PFSK-1 (cell line): ENCODE measurements around the gene YIPF5.

Source experiments
- FOXP2 ChIP-seq: optimal IDR thresholded peaks from 2 replicates; pipeline ENCODE3; 2011; ENCODE audit warnings: borderline replicate concordance, control low read depth, inconsistent platforms; ENCODE audit not compliant: insufficient read depth; ENCODE audit errors: extremely low read length, extremely low read depth
- POLR2AphosphoS5 ChIP-seq: IDR thresholded peaks from 2 replicates; pipeline ENCODE4 v1.6.1; 2012; ENCODE audit warnings: low read depth, mild to moderate bottlenecking, control low read depth, low read length, moderate library complexity
- SIN3A ChIP-seq: IDR thresholded peaks from 2 replicates; pipeline ENCODE4 v1.6.1; 2012; ENCODE audit warnings: mild to moderate bottlenecking, low read length, moderate library complexity, borderline replicate concordance; ENCODE audit not compliant: insufficient read depth
- TAF1 ChIP-seq: IDR thresholded peaks from 2 replicates; pipeline ENCODE4 v1.6.1; 2012; ENCODE audit warnings: low read length, control low read depth, borderline replicate concordance; ENCODE audit not compliant: insufficient read depth
- TF ChIP-seq, protein P1 (sequence below), 2 experiments: IDR thresholded peaks; 2 replicates each; pipeline versions ENCODE4 v1.6.1 to v1.8.0; 2011 to 2012; ENCODE audit warnings: low read depth in 2 of 2, low read length in 2 of 2, control low read depth in 1 of 2, inconsistent platforms in 1 of 2, mild to moderate bottlenecking in 1 of 2, moderate library complexity in 1 of 2; ENCODE audit not compliant: insufficient read depth in 1 of 2

The YIPF5 gene

DNA sequence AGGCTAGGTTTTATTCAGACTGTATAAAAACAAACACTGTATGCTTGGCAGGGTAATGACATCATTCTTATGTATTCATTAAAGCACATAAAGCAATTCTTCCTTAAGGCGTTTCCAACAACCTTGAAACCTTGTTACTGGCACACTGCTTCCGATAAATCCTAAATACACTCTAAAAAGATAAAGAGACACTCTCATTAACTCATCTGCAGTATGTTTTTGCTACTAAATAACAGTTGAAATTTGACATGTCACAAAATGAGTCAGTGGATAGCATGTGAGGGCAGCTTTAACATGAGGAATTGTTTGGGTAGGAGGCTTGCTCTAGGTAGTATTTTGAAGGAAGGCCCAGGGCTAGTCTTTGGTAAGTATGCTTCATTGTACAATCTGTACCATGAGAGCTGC, 13.7 kb downstream of the YIPF5 start:
- no peak for TF ChIP-seq SIN3A
- TF ChIP-seq POLR2AphosphoS5, result no peak
- no peak for TF ChIP-seq TAF1
- TF ChIP-seq FOXP2, result no peak
- TF ChIP-seq, protein P1, sequence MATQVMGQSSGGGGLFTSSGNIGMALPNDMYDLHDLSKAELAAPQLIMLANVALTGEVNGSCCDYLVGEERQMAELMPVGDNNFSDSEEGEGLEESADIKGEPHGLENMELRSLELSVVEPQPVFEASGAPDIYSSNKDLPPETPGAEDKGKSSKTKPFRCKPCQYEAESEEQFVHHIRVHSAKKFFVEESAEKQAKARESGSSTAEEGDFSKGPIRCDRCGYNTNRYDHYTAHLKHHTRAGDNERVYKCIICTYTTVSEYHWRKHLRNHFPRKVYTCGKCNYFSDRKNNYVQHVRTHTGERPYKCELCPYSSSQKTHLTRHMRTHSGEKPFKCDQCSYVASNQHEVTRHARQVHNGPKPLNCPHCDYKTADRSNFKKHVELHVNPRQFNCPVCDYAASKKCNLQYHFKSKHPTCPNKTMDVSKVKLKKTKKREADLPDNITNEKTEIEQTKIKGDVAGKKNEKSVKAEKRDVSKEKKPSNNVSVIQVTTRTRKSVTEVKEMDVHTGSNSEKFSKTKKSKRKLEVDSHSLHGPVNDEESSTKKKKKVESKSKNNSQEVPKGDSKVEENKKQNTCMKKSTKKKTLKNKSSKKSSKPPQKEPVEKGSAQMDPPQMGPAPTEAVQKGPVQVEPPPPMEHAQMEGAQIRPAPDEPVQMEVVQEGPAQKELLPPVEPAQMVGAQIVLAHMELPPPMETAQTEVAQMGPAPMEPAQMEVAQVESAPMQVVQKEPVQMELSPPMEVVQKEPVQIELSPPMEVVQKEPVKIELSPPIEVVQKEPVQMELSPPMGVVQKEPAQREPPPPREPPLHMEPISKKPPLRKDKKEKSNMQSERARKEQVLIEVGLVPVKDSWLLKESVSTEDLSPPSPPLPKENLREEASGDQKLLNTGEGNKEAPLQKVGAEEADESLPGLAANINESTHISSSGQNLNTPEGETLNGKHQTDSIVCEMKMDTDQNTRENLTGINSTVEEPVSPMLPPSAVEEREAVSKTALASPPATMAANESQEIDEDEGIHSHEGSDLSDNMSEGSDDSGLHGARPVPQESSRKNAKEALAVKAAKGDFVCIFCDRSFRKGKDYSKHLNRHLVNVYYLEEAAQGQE (IDR thresholded peaks at IDR 0.05; ENCODE audit: insufficient read depth in 1 of 2, low read depth in 2 of 2, low read length in 2 of 2), result no peak

DNA sequence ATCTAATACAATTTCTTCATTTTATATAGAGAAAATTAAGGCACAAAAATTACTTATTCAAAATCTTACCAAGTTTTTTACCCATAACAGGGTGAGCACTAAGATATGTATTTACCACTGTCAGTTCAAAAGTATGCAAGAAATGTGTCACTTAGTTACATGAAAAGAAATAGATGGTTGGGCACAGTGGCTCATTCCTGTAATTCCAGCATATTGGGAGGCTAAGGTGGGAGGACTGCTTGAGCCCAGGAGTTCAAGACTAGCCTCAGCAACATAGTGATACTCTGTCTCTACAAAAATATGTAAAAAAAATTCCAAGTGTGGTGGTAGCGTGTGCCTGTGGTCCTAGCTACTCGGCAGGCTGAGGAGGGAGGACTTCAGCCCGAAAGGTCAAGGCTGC, 19.4 kb downstream of the YIPF5 start:
- TF ChIP-seq TAF1 (no peak), SIN3A (no peak), POLR2AphosphoS5 (no peak), FOXP2 (no peak)
- TF ChIP-seq, protein P1 (IDR thresholded peaks at IDR 0.05; ENCODE audit: insufficient read depth in 1 of 2, low read depth in 2 of 2, low read length in 2 of 2), result no peak

DNA sequence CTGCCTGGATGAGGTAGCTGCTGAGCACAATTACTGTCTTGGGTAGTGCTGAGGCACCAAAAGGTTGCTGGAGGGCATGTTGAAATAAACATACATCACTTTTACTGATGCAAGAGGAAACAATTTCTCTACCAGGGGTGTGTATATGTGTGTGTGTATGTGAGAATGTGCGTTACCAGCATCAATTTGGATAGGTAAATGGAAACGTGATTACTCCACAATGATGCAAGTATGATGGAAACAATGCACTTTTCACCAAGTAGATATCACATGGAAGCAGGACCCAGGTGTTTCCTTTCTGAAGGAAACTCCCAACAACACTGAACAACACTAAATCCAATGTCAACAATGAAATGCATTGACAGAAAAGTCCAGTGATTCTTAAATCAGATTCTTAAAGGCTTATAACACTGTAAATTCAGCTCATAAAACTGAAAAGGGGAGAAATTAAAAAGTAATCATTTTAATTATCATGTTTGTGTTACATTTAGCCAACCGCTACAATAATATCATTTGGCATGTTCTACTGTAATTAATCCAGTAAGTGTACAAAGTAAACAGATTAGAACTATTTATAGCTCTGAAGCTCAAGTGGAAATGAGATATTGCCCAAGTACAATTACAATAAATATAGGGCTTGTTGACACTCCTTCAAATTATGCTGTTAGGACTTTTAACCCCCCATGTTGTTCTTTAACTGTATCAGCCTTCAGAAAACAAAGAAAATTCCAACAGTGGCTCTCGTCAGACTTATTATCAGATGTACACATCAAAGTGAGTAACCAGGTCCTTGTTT, 25.3 kb downstream of the YIPF5 start:
- TF ChIP-seq TAF1, result no peak
- TF ChIP-seq SIN3A, result no peak
- TF ChIP-seq FOXP2, result no peak
- no peak for TF ChIP-seq POLR2AphosphoS5
- TF ChIP-seq, protein P1 (IDR thresholded peaks at IDR 0.05; ENCODE audit: insufficient read depth in 1 of 2, low read depth in 2 of 2, low read length in 2 of 2), result no peak

DNA sequence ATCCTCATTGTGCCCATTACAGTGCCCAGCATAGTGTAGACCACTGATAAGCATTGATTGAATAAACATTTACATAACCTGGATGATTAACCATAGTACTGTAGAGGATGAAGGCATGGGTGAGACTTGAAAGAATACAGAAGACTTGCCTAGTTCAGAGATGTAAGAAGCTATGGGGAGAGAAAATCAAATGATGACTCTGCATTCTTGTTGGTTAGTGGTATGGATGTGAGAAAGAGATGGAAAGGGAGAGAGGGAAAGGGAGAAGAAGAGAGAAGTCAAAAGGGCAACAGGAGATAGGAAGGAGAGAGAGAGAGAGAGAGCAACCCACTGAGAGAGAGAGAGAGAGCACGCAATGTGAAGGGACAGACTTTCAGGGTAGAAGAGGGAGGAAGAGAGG, 26.8 kb downstream of the YIPF5 start:
- TF ChIP-seq FOXP2 (no peak), SIN3A (no peak), TAF1 (no peak), POLR2AphosphoS5 (no peak)
- TF ChIP-seq, protein P1 (IDR thresholded peaks at IDR 0.05; ENCODE audit: insufficient read depth in 1 of 2, low read depth in 2 of 2, low read length in 2 of 2), result no peak
